A549 (cell line): ENCODE data around the gene NFASC. TPM values are rescaled to one million over a fixed set of nuclear protein-coding genes. Genes with fewer than 3 reads are reported as not detected.

Experiments used
- ATAC-seq, 2 experiments: fragments of 200-7000 bp in 1 of 2; fragments of >200 bp in 1 of 2; cut with Nextera tagmentation in 1 of 2; cut with Tn5 transposase in 1 of 2; 3 replicates each; pipeline versions ENCODE4 v1.8.0 to v1.9.1; 2018 to 2020; ENCODE audit warnings: mild to moderate bottlenecking in 1 of 2, moderate library complexity in 1 of 2
- CTCF ChIA-PET: fragments of 300-600 bp; sonication (Branson Sonifier 250); formaldehyde crosslinking; extraction: SDS; loops from one replicate; lab custom pipeline; 2021; ENCODE audit warnings: antibody characterized with exemption, inconsistent platforms; lab: Yijun Ruan, JAX
- POLR2A ChIA-PET: fragments of 350-600 bp; formaldehyde crosslinking; extraction: SDS; loops from one replicate; lab custom pipeline; 2021; ENCODE audit warnings: antibody characterized with exemption, inconsistent platforms; lab: Yijun Ruan, JAX
- DNase-seq, 2 experiments: peaks; one replicate each; pipeline versions ENCODE4 v3.0.0 to v3.0.0-alpha.2; 2011 to 2016; ENCODE audit warnings: low read depth in 1 of 2, low spot score in 1 of 2
- FAIRE-seq: peaks from 2 replicates; lab custom pipeline; 2011; peaks lifted over from hg19 to GRCh38; lab: Jason Lieb, UNC
- H3K27ac ChIP-seq, 2 experiments: fragments of >200 bp; sonication (Bioruptor Twin); formaldehyde crosslinking; 3 replicates each; pipeline ENCODE4 v1.5.1; 2016 to 2017
- H3K4me1 ChIP-seq: fragments of >200 bp; sonication (Bioruptor Twin); formaldehyde crosslinking; 3 replicates; pipeline ENCODE4 v1.6.1; 2016
- H3K4me2 ChIP-seq: fragments of >200 bp; sonication (Bioruptor Twin); formaldehyde crosslinking; 3 replicates; pipeline ENCODE4 v1.6.1; 2016
- H3K4me3 ChIP-seq: fragments of >200 bp; sonication (Bioruptor Twin); formaldehyde crosslinking; 3 replicates; pipeline ENCODE4 v1.5.1; 2016
- H3K9me3 ChIP-seq: fragments of >200 bp; sonication (Bioruptor Twin); formaldehyde crosslinking; 3 replicates; pipeline ENCODE4 v1.6.1; 2016
- BHLHE40 ChIP-seq: IDR thresholded peaks from 2 replicates; pipeline ENCODE4 v1.6.1; 2012; ENCODE audit warnings: low read depth, low read length, inconsistent platforms
- CBX8 ChIP-seq: fragments of 200-600 bp; sonication (generic); IDR thresholded peaks from 2 replicates; pipeline ENCODE4 v1.6.1; 2016
- CHD2 ChIP-seq: fragments of 150-350 bp; IDR thresholded peaks from 2 replicates; pipeline ENCODE4 v1.6.1; 2014; ENCODE audit warnings: low read length; ENCODE audit not compliant: partially characterized antibody
- CHD4 ChIP-seq: fragments of 200-600 bp; sonication (generic); IDR thresholded peaks from 2 replicates; pipeline ENCODE4 v1.6.1; 2016; ENCODE audit warnings: antibody characterized with exemption, mild to moderate bottlenecking, borderline replicate concordance
- EHMT2 ChIP-seq: fragments of 200-600 bp; sonication (generic); IDR thresholded peaks from 2 replicates; pipeline ENCODE4 v1.6.1; 2016; ENCODE audit warnings: antibody characterized with exemption, low read depth, mild to moderate bottlenecking, moderate library complexity
- ESRRA ChIP-seq: fragments of 150-350 bp; IDR thresholded peaks from 2 replicates; pipeline ENCODE4 v1.6.1; 2014; ENCODE audit warnings: mild to moderate bottlenecking, low read length, borderline replicate concordance
- FOSL2 ChIP-seq, 2 experiments: fragments of 450-650 bp in 1 of 2; fragments of >200 bp in 1 of 2; sonication (Bioruptor Twin) in 1 of 2; formaldehyde crosslinking; IDR thresholded peaks; 2 replicates each; pipeline versions ENCODE4 v1.5.0 to v1.6.1; 2016 to 2020; ENCODE audit warnings: mild to moderate bottlenecking in 1 of 2, moderate library complexity in 1 of 2
- FOXS1 ChIP-seq: fragments of 250-450 bp; sonication (Bioruptor Pico); IDR thresholded peaks from 2 replicates; pipeline ENCODE4 v1.5.0; 2020; ENCODE audit warnings: mild to moderate bottlenecking, moderate library complexity
- GATA3 ChIP-seq: IDR thresholded peaks from 2 replicates; pipeline ENCODE4 v1.6.1; 2012; ENCODE audit warnings: borderline replicate concordance
- HDAC2 ChIP-seq: fragments of 200-600 bp; sonication (generic); IDR thresholded peaks from 2 replicates; pipeline ENCODE4 v1.6.1; 2016
- HEYL ChIP-seq: fragments of 250-450 bp; sonication (Bioruptor Pico); IDR thresholded peaks from 2 replicates; pipeline ENCODE4 v1.8.0; 2021; ENCODE audit warnings: mild to moderate bottlenecking, moderate library complexity
- HMGXB4 ChIP-seq: fragments of 250-450 bp; sonication (Bioruptor Pico); IDR thresholded peaks from 2 replicates; pipeline ENCODE4 v1.5.0; 2021; ENCODE audit warnings: mild to moderate bottlenecking, moderate library complexity, borderline replicate concordance
- HOXA7 ChIP-seq: fragments of 250-450 bp; sonication (Bioruptor Pico); IDR thresholded peaks from 2 replicates; pipeline ENCODE4 v1.5.0; 2020; ENCODE audit warnings: mild to moderate bottlenecking, moderate library complexity
- HOXB5 ChIP-seq: fragments of 250-450 bp; sonication (Bioruptor Pico); IDR thresholded peaks from 2 replicates; pipeline ENCODE4 v1.5.0; 2020; ENCODE audit warnings: mild to moderate bottlenecking, moderate library complexity
- JUNB ChIP-seq: fragments of >200 bp; sonication (Bioruptor Twin); formaldehyde crosslinking; IDR thresholded peaks from 2 replicates; pipeline ENCODE4 v1.6.1; 2016
- KDM1A ChIP-seq: fragments of 200-600 bp; sonication (generic); IDR thresholded peaks from 2 replicates; pipeline ENCODE4 v1.6.1; 2016; ENCODE audit warnings: low read depth, mild to moderate bottlenecking
- KDM5A ChIP-seq: fragments of 200-600 bp; sonication (generic); IDR thresholded peaks from 2 replicates; pipeline ENCODE4 v1.6.1; 2016; ENCODE audit warnings: antibody characterized with exemption, mild to moderate bottlenecking
- MAFK ChIP-seq: fragments of 450-650 bp; IDR thresholded peaks from 2 replicates; pipeline ENCODE4 v1.6.1; 2014; ENCODE audit not compliant: partially characterized antibody
- MAZ ChIP-seq: fragments of 150-350 bp; IDR thresholded peaks from 2 replicates; pipeline ENCODE4 v1.6.1; 2014; ENCODE audit warnings: antibody characterized with exemption, low read depth, low read length, borderline replicate concordance
- MYC ChIP-seq: IDR thresholded peaks from 2 replicates; pipeline ENCODE4 v1.6.1; 2012; ENCODE audit warnings: mild to moderate bottlenecking, inconsistent platforms, low read length, improper control_type of control experiment, borderline replicate concordance
- NR3C1 ChIP-seq: fragments of >200 bp; sonication (Bioruptor Twin); formaldehyde crosslinking; IDR thresholded peaks from 3 replicates; pipeline ENCODE4 v1.6.1; 2017
- PHF8 ChIP-seq: fragments of 200-600 bp; sonication (generic); IDR thresholded peaks from 2 replicates; pipeline ENCODE4 v1.6.1; 2016; ENCODE audit warnings: low read depth, mild to moderate bottlenecking, antibody characterized with exemption, moderate library complexity, borderline replicate concordance
- POLR2A ChIP-seq: IDR thresholded peaks from 2 replicates; pipeline ENCODE4 v1.6.1; 2012; ENCODE audit warnings: mild to moderate bottlenecking, low read length
- POLR2AphosphoS2 ChIP-seq: conservative IDR thresholded peaks from 2 replicates; pipeline ENCODE4 v1.6.1; 2012; ENCODE audit warnings: low read length, improper control_type of control experiment, inconsistent platforms
- RAD21 ChIP-seq, 2 experiments: fragments of >200 bp in 1 of 2; sonication (Bioruptor Twin) in 1 of 2; formaldehyde crosslinking in 1 of 2; IDR thresholded peaks in 1 of 2; conservative IDR thresholded peaks in 1 of 2; 2 replicates in 1 of 2; 3 replicates in 1 of 2; pipeline ENCODE4 v1.6.1; 2012 to 2018; ENCODE audit warnings: inconsistent platforms in 1 of 2
- RARB ChIP-seq: fragments of 250-450 bp; sonication (Bioruptor Pico); IDR thresholded peaks from 2 replicates; pipeline ENCODE4 v1.8.0; 2021; ENCODE audit warnings: mild to moderate bottlenecking, moderate library complexity
- RFX5 ChIP-seq: fragments of 450-650 bp; IDR thresholded peaks from 2 replicates; pipeline ENCODE4 v1.7.1; 2014; ENCODE audit warnings: antibody characterized with exemption, mild to moderate bottlenecking, moderate library complexity
- SREBF2 ChIP-seq: fragments of 450-650 bp; IDR thresholded peaks from 2 replicates; pipeline ENCODE4 v1.6.1; 2014; ENCODE audit warnings: mild to moderate bottlenecking, moderate library complexity
- TFCP2L1 ChIP-seq: fragments of 250-450 bp; sonication (Bioruptor Pico); IDR thresholded peaks from 2 replicates; pipeline ENCODE4 v1.5.0; 2021; ENCODE audit warnings: mild to moderate bottlenecking
- TP53 ChIP-seq: fragments of 250-450 bp; sonication (Bioruptor Pico); IDR thresholded peaks from 2 replicates; pipeline ENCODE4 v1.5.0; 2021; ENCODE audit warnings: mild to moderate bottlenecking, moderate library complexity
- USF2 ChIP-seq: fragments of 450-650 bp; IDR thresholded peaks from 2 replicates; pipeline ENCODE4 v1.6.1; 2014; ENCODE audit warnings: antibody characterized with exemption
- ZC3H11A ChIP-seq: fragments of 450-650 bp; IDR thresholded peaks from 2 replicates; pipeline ENCODE4 v1.6.1; 2014; ENCODE audit warnings: antibody characterized with exemption, mild to moderate bottlenecking
- ZFP36 ChIP-seq: fragments of 450-650 bp; IDR thresholded peaks from 2 replicates; pipeline ENCODE4 v1.6.1; 2014; ENCODE audit warnings: borderline replicate concordance; ENCODE audit not compliant: partially characterized antibody
- WGBS: methylation state at CpG from one replicate; pipeline ENCODE4 v1.1.6; 2017; ENCODE audit errors: missing lambda C conversion rate; 5-methylcytosine and 5-hydroxymethylcytosine counted together
- polyA plus RNA-seq, 4 experiments: library from polyadenylated mRNA; depleted of rRNA in 3 of 4; stranded (reverse); fragments of >200 nt; fragmentation: RNase III in 1 of 4; extraction: RNeasy Plus Mini Kit Qiagen cat#74134 plus additional on column Dnase treatment in 1 of 4; gene quantifications; 2 replicates in 3 of 4; 3 replicates in 1 of 4; pipeline ENCODE4 v1.2.3, GENCODE V29; 2011 to 2017
- TF ChIP-seq, protein P1 (sequence below): IDR thresholded peaks from 2 replicates; pipeline ENCODE4 v1.6.1; 2012

NFASC gene
- polyA plus RNA-seq, 2 of the 4 experiments (the other 2 are of a cell fraction): 0.27 to 0.39 TPM

DNA sequence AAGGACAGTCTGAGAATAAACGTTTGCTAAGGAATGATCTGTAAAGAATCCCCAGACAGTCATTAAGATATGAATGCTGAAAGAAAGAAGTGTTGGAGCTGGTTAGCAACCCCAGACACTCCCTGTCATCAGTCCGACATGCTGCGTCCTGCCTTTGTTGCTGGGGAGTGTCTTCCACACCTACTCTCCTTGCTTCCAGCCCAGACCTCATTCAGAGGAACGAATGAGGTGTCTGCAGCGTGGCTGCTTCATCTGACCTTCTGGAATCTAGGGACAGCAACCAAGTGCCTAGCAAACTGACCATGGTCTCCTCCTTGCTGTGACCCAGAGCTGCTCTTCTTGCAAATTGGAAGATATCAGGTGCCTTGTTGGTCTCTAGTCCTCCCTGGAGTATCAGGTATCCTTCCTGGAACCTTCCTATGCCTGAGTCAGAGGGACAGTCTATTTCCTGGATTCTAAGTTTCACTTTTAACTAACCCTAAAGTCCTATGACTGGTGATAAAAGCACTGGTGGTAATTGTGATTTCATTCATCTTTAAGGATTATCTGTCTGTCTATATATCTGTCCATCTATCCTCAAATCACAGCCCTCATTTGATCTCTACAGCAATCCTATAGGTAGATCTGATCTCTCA, 45.3 kb downstream of the NFASC start:
- Histone ChIP-seq H3K4me2 (0 out of 3 replicates have a peak overlapping the region, but pooled peaks have one; percentile 33), H3K9me3 (peaks cover 9% of the 10 kb centered on the region; the same call in 1 of the 3 replicates), H3K4me3 (no peak overlapping the region), H3K4me1 (no peaks in the 10 kb centered on the region), H3K27ac (no peak overlapping the region)
- ChIA-PET POLR2A (no interaction called here), CTCF (no interaction called here)
- 37% methylated on average over 5 of the region's 5 CpGs for WGBS
- no peak for TF ChIP-seq SREBF2
- TF ChIP-seq HDAC2: no peak
- TF ChIP-seq CHD2: no peak
- no peak for TF ChIP-seq ESRRA
- TF ChIP-seq KDM5A: no peak
- no peak for TF ChIP-seq MAZ
- no peak for TF ChIP-seq CHD4
- TF ChIP-seq RAD21 (conservative IDR thresholded peaks at IDR 0.05 in 1 of 2, IDR thresholded peaks at IDR 0.05 in 1 of 2): no peak
- no peak for TF ChIP-seq ZC3H11A
- FAIRE-seq (no peak), DNase-seq (no peak), ATAC-seq (peak; percentile 24 to 25; a peak in 2 of 6 replicates)

DNA sequence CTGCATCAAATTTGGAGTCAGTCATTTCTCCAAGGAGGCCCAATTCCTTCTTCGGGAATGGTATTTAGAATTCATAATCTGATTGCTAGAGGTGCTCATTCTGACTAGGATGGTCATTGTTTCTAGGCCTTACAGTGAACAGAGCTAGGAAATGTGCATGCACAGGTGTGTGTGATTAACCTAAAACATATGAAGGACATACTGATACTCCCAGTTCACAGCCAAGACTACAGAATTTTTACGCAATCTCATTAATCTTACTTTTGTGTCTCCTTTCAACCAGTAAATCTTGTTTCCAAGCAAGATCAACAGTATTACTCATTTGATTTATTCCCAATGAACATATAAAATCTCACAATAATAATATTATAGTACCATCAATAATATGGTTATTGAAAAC, 47.1 kb downstream of the NFASC start:
- Histone ChIP-seq H3K4me1 (no peaks in the 10 kb centered on the region), H3K4me2 (no peak overlapping the region), H3K27ac (no peak overlapping the region), H3K4me3 (no peak overlapping the region), H3K9me3 (peaks cover 9% of the 10 kb centered on the region; the same call in 1 of the 3 replicates)
- WGBS: 91% methylated on average over 2 of the region's 2 CpGs
- TF ChIP-seq CHD4 (no peak), POLR2A (no peak), TP53 (CRISPR knock-in tag) (no peak), GATA3 (no peak), RFX5 (no peak), HOXA7 (CRISPR knock-in tag) (no peak), NR3C1 (no peak), EHMT2 (no peak), ZFP36 (no peak), RARB (CRISPR knock-in tag) (no peak), CBX8 (no peak), MYC (no peak), MAFK (no peak), HOXB5 (no peak), TFCP2L1 (CRISPR knock-in tag) (no peak), JUNB (no peak), FOSL2 (IDR thresholded peaks at IDR 0.05) (no peak), FOSL2 (CRISPR knock-in tag; IDR thresholded peaks at IDR 0.05) (no peak)
- TF ChIP-seq, protein P1, sequence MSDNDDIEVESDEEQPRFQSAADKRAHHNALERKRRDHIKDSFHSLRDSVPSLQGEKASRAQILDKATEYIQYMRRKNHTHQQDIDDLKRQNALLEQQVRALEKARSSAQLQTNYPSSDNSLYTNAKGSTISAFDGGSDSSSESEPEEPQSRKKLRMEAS: no peak
- no peak for FAIRE-seq
- POLR2A ChIA-PET: no interaction called here
- CTCF ChIA-PET: interaction anchor here (0.9 kb wide), 1 partner anchor 58 kb away, joined by 3 read pairs; no protein-coding TSS in a partner anchor
- no peak for DNase-seq
- ATAC-seq: no peak

DNA sequence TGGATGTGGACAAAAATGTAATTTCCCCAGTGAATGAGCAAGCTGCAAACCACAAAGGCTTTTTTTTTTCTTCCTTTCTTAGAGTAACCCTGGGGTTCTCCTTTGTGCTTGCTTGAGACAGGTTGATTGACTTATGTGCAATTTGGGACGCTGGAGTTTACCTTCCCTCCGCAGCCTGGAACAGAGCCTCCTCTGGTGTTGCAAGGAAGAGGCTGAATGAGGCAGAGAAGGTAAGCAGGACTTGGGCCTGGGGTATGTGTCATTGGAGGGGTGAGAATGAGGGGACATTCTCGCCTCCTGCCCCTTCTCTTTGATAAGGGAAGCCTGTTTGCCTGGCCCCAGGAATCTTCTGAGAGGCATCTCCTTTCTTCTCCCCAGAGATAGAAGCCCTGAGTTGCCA, 49.8 kb downstream of the NFASC start:
- H3K4me3 ChIP-seq: no peak overlapping the region
- FAIRE-seq: no peak
- DNase-seq: no peak
- H3K9me3 ChIP-seq: peaks cover 9% of the 10 kb centered on the region; the same call in 1 of the 3 replicates
- ATAC-seq: no peak
- 72% methylated on average over 3 of the region's 3 CpGs for WGBS
- CTCF ChIA-PET: interaction anchor here (0.6 kb wide), 1 partner anchor 11 kb away, joined by 3 read pairs; no protein-coding TSS in a partner anchor
- peaks cover 12% of the 10 kb centered on the region; the same call in 2 of the 3 replicates for H3K4me1 ChIP-seq
- POLR2A ChIA-PET: no interaction called here
- H3K27ac ChIP-seq: no peak overlapping the region
- no peak overlapping the region for H3K4me2 ChIP-seq
- TF ChIP-seq GATA3: no peak
- TF ChIP-seq HEYL (CRISPR knock-in tag): no peak
- no peak for TF ChIP-seq HOXA7 (CRISPR knock-in tag)
- TF ChIP-seq POLR2AphosphoS2: no peak
- no peak for TF ChIP-seq FOXS1 (CRISPR knock-in tag)
- no peak for TF ChIP-seq HOXB5
- TF ChIP-seq CHD4: no peak
- no peak for TF ChIP-seq HMGXB4
- no peak for TF ChIP-seq ZFP36
- TF ChIP-seq KDM1A: no peak
- no peak for TF ChIP-seq PHF8
- no peak for TF ChIP-seq TP53 (CRISPR knock-in tag)
- TF ChIP-seq USF2: no peak
- TF ChIP-seq BHLHE40: no peak
